SKM-1 (cell line): ENCODE results near the gene HELZ2.

Experiments
- DNase-seq: peaks from one replicate; lab custom pipeline; 2025; ENCODE audit not compliant: unreplicated experiment; lab: John Stamatoyannopoulos, UW

Gene HELZ2

DNA sequence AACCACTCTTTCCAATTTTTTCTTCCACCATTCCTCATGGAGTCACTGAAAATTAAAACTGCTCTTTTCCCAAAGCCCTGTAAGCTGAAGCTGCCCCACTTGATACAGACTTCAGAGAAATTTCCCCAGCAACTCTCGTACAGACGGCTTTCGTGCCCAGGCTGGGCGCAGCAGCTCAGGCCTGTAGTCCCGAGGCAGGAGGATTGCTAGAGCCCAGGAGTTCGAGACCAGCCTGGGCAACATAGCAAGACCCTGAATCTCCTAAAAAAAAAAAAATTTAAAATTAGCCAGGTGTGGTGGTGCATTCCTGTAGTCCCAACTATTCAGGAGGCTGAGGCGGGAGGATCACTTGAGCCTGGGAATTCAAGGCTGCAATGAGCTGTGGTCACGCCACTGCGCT lies 46.9 kb downstream of the HELZ2 start:
- no peak for DNase-seq

DNA sequence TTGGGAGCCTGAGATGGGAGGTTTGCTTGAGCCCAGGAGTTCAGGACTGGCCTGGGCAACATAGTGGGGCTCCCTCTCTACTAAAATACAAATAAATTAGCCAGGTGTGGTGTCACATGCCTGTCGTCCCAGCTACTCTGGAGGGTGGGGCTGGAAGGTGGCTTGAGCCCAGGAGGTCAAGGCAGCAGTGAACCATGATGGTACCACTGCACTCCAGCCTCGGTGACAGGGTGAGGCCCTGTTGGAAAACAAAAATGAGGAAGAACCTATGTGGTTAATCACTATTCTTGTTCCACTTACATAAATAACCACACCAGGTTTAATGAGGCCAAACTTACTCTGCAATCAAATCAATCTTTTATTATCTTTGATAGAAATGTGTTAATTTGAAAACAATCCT lies 48.1 kb downstream of the HELZ2 start:
- DNase-seq, result no peak

DNA sequence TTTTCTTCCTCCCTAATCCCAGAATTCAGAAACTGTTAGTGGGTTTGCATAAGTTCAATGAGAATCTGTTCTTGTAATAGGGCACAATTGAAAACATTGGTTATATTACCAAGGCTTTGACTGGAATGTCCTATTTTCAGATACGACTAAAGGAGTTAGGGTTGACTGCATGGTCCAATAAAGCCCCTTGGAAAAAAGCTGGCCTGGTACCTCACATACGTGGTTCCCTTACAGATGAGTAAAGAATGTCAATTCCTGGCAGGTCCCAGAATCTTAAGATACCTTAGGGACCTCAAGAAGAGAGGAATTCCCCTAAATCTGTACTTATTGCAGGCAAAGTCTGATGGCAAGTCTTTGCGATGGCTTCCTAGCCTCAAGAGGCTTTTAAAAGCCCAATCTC lies 48.9 kb downstream of the HELZ2 start:
- DNase-seq, result no peak
